Activated B cell treated with CpG ODN at 0.5 μM for 24 hours (primary cell): Measurements from ENCODE around the gene TCAP. TPM values are rescaled to one million over a fixed set of nuclear protein-coding genes. Genes with fewer than 3 reads are reported as not detected.
A peak's percentile ranks its signal among the peaks of the same experiment; 100 is the strongest.

ENCODE experiments used
- ATAC-seq: fragments of 200-7000 bp; cut with Tn5 transposase; one replicate; pipeline ENCODE4 v1.10.0; 2021; ENCODE audit warnings: low read depth, mild to moderate bottlenecking, moderate library complexity
- CTCF ChIA-PET: fragments of 350-600 bp; sonication (Branson Sonifier 250); formaldehyde crosslinking; loops from one replicate; lab custom pipeline; 2021; ENCODE audit warnings: antibody characterized with exemption; lab: Charles Lee
- POLR2A ChIA-PET: fragments of 350-600 bp; sonication (Branson Sonifier 250); formaldehyde crosslinking; loops from one replicate; lab custom pipeline; 2021; ENCODE audit warnings: antibody characterized with exemption; lab: Charles Lee
- DNase-seq: peaks from one replicate; pipeline ENCODE4 v3.0.0; 2022
- H3K27ac Mint-ChIP-seq: one replicate; pipeline ENCODE4 v1.8.0; 2020; ENCODE audit warnings: mixed read lengths
- H3K27me3 Mint-ChIP-seq: one replicate; pipeline ENCODE4 v1.8.0; 2021; ENCODE audit warnings: mixed read lengths
- H3K36me3 Mint-ChIP-seq: one replicate; pipeline ENCODE4 v1.8.0; 2021; ENCODE audit warnings: low read depth, mixed read lengths
- H3K4me1 Mint-ChIP-seq: one replicate; pipeline ENCODE4 v1.8.0; 2021; ENCODE audit warnings: mixed read lengths
- H3K4me3 Mint-ChIP-seq: one replicate; pipeline ENCODE4 v1.8.0; 2020; ENCODE audit warnings: mild to moderate bottlenecking, mixed read lengths
- H3K9me3 Mint-ChIP-seq: one replicate; pipeline ENCODE4 v1.8.0; 2020; ENCODE audit warnings: mixed read lengths
- CTCF ChIP-seq: fragments of 200-600 bp; IDR thresholded peaks from one replicate; pipeline ENCODE4 v1.8.0; 2022; ENCODE audit warnings: antibody characterized with exemption, mild to moderate bottlenecking
- intact Hi-C: fragments of 100-400 bp; cut with micrococcal nuclease; formaldehyde crosslinking; loops from one replicate; pipeline ENCODE4 v1.15.1; 2024
- total RNA-seq: library from RNA; stranded (reverse); gene quantifications from 2 replicates; pipeline ENCODE4 v1.2.3, GENCODE V29; 2022

Gene TCAP
- total RNA-seq, 1 donor from 2014 or later = 2.3 TPM

GRCh38 chr17:39671651-39672521, 6.7 kb downstream of the TCAP start:
- no peaks in the 10 kb centered on the region for H3K9me3 Mint-ChIP-seq
- H3K27ac Mint-ChIP-seq = no peak overlapping the region
- DNase-seq = no peak
- H3K36me3 Mint-ChIP-seq = no peaks in the 10 kb centered on the region
- ATAC-seq = no peak
- H3K4me1 Mint-ChIP-seq = peaks cover 51% of the 10 kb centered on the region
- peaks cover 6% of the 10 kb centered on the region for H3K27me3 Mint-ChIP-seq
- intact Hi-C loops = loop anchor here (1.0 kb wide), 1 partner anchor 50 kb away; no protein-coding TSS in a partner anchor
- no peak for TF ChIP-seq CTCF
- CTCF ChIA-PET = interaction anchor here (0.9 to 3.0 kb wide), 6 partner anchors 15 to 58 kb away, joined by 3 to 26 read pairs (median 4); partner anchors contain the start of gene MIEN1
- H3K4me3 Mint-ChIP-seq = no peak overlapping the region
- POLR2A ChIA-PET = interaction anchor here (1.2 to 2.7 kb wide), 2 partner anchors 16 to 58 kb away, joined by 10 to 19 read pairs; partner anchors contain the start of gene PGAP3

GRCh38 chr17:39672522-39673334, 7.6 kb downstream of the TCAP start:
- no peak overlapping the region for H3K27ac Mint-ChIP-seq

GRCh38 chr17:39673335-39674081, 8.4 kb downstream of the TCAP start:
- H3K9me3 Mint-ChIP-seq = no peaks in the 10 kb centered on the region
- no peak for TF ChIP-seq CTCF
- intact Hi-C loops = no loop called here
- POLR2A ChIA-PET = interaction anchor here (0.6 kb wide), 1 partner anchor 56 kb away, joined by 5 read pairs; no protein-coding TSS in a partner anchor
- ATAC-seq = no peak
- H3K36me3 Mint-ChIP-seq = no peaks in the 10 kb centered on the region
- H3K4me3 Mint-ChIP-seq = no peak overlapping the region
- DNase-seq = no peak
- H3K27ac Mint-ChIP-seq = peak overlapping the region; percentile 65
- peaks cover 64% of the 10 kb centered on the region for H3K4me1 Mint-ChIP-seq
- peaks cover 3% of the 10 kb centered on the region for H3K27me3 Mint-ChIP-seq
- CTCF ChIA-PET = no interaction called here

More at GRCh38 chr17:39672522-39673334, 7.6 kb downstream of the TCAP start:
- no peaks in the 10 kb centered on the region for H3K9me3 Mint-ChIP-seq
- no peak for DNase-seq
- H3K27me3 Mint-ChIP-seq = peaks cover 4% of the 10 kb centered on the region
- intact Hi-C loops = loop anchor here (1.0 kb wide), 1 partner anchor 50 kb away; no protein-coding TSS in a partner anchor
- POLR2A ChIA-PET = interaction anchor here (2.7 kb wide), 1 partner anchor 15 kb away, joined by 19 read pairs; the partner anchor contains the start of gene PGAP3
- CTCF ChIA-PET = interaction anchor here (0.9 to 3.0 kb wide), 4 partner anchors 15 to 54 kb away, joined by 3 to 26 read pairs (median 4); no protein-coding TSS in a partner anchor
- no peak for ATAC-seq
- TF ChIP-seq CTCF = no peak
- no peaks in the 10 kb centered on the region for H3K36me3 Mint-ChIP-seq
- peaks cover 57% of the 10 kb centered on the region for H3K4me1 Mint-ChIP-seq
- no peak overlapping the region for H3K4me3 Mint-ChIP-seq

DNA sequence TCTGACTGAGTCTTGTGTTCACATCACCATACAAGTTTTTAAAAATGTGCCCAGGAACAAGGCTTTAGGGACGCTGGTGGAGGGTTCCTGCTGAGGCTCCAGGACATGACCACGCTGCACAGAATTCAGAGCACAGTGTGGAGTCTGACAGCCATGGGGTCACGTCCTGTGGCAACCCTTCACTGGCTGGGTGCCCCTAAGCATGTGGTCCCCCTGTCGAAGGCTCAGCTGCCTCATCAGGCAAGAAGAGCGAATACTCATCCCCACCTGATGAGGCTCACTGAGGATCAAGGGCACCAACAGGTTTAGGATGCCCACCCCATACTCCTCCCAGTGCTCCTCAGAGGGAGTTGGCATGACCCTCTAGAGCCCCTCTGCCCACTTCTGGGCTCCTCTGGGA, 9.0 kb downstream of the TCAP start:
- peak overlapping the region; percentile 65 for H3K27ac Mint-ChIP-seq
- no peaks in the 10 kb centered on the region for H3K9me3 Mint-ChIP-seq
- no peaks in the 10 kb centered on the region for H3K27me3 Mint-ChIP-seq
- peaks cover 67% of the 10 kb centered on the region for H3K4me1 Mint-ChIP-seq
- DNase-seq = no peak
- H3K36me3 Mint-ChIP-seq = no peaks in the 10 kb centered on the region
- no peak overlapping the region for H3K4me3 Mint-ChIP-seq
- intact Hi-C loops = no loop called here
- POLR2A ChIA-PET = interaction anchor here (0.6 to 3.0 kb wide), 7 partner anchors 8 to 123 kb away, joined by 3 to 23 read pairs (median 5); partner anchors contain the start of genes MIEN1, PGAP3 and TCAP
- CTCF ChIA-PET = interaction anchor here (1.3 to 2.2 kb wide), 3 partner anchors 14 to 55 kb away, joined by 4 to 9 read pairs (median 5); partner anchors contain the start of gene PGAP3
- no peak for TF ChIP-seq CTCF
- ATAC-seq = no peak
